CD4-positive, alpha-beta T cell (primary cell): ENCODE data around the gene OR51B2. TPM values are rescaled to one million over a fixed set of nuclear protein-coding genes. Genes with fewer than 3 reads are reported as not detected.
"Not testable (repeated sequence)": the region's sequence is repeated elsewhere in the genome, so short reads cannot be mapped to it uniquely, and the experiment has no call there.

ENCODE experiments used
- ATAC-seq: fragments of 200-7000 bp; cut with Tn5 transposase; one replicate; pipeline ENCODE4 v1.10.0; 2022; ENCODE audit warnings: mild to moderate bottlenecking; ENCODE audit not compliant: poor library complexity
- CTCF ChIA-PET: fragments of 350-600 bp; sonication (Branson Sonifier 250); formaldehyde crosslinking; loops from one replicate; lab custom pipeline; 2021; ENCODE audit warnings: antibody characterized with exemption, inconsistent platforms; lab: Charles Lee
- POLR2A ChIA-PET: fragments of 350-600 bp; sonication (Branson Sonifier 250); formaldehyde crosslinking; loops from one replicate; lab custom pipeline; 2021; ENCODE audit warnings: antibody characterized with exemption, inconsistent platforms; lab: Charles Lee
- DNase-seq, 14 experiments: peaks; one replicate each; pipeline ENCODE4 v3.0.0-alpha.2; 2013 to 2020; ENCODE audit warnings: mixed read lengths in 2 of 14
- H3K27ac ChIP-seq, 2 donors: one replicate each; pipeline versions ENCODE4 v1.5.1 to v1.7.0; 2013; ENCODE audit warnings: low read length in 2 of 2, low read depth in 1 of 2, mild to moderate bottlenecking in 1 of 2
- H3K27me3 ChIP-seq, 2 experiments: 1 replicate in 1 of 2; 2 replicates in 1 of 2; pipeline versions ENCODE4 v1.6.1 to v1.7.0; 2013; ENCODE audit warnings: low read length in 2 of 2, control low read depth in 1 of 2, mild to moderate bottlenecking in 1 of 2, moderate library complexity in 1 of 2; ENCODE audit not compliant: insufficient read depth in 2 of 2, control insufficient read depth in 1 of 2
- H3K36me3 ChIP-seq: one replicate; pipeline ENCODE4 v1.6.1; 2013; ENCODE audit warnings: low read length, control low read depth; ENCODE audit not compliant: insufficient read depth
- H3K4me1 ChIP-seq: one replicate; pipeline ENCODE4 v1.6.1; 2013; ENCODE audit warnings: low read length, control low read depth; ENCODE audit not compliant: insufficient read depth
- H3K4me3 ChIP-seq: one replicate; pipeline ENCODE4 v1.5.1; 2013; ENCODE audit warnings: mild to moderate bottlenecking, low read length, moderate library complexity
- H3K9me3 ChIP-seq, 2 experiments: 1 replicate in 1 of 2; 2 replicates in 1 of 2; pipeline versions ENCODE4 v1.6.1 to v1.7.0; 2013; ENCODE audit warnings: low read length in 2 of 2, mild to moderate bottlenecking in 2 of 2, control low read depth in 1 of 2, moderate library complexity in 1 of 2; ENCODE audit not compliant: control insufficient read depth in 1 of 2, insufficient read depth in 1 of 2
- H3K27ac Mint-ChIP-seq: one replicate; pipeline ENCODE4 v1.8.0; 2020; ENCODE audit warnings: mixed read lengths
- H3K27me3 Mint-ChIP-seq: one replicate; pipeline ENCODE4 v1.8.0; 2021; ENCODE audit warnings: mixed read lengths
- H3K36me3 Mint-ChIP-seq: one replicate; pipeline ENCODE4 v1.8.0; 2021; ENCODE audit warnings: low read depth, mixed read lengths
- H3K4me1 Mint-ChIP-seq: one replicate; pipeline ENCODE4 v1.8.0; 2021; ENCODE audit warnings: low read depth, mixed read lengths
- H3K4me3 Mint-ChIP-seq: one replicate; pipeline ENCODE4 v1.8.0; 2020; ENCODE audit warnings: mild to moderate bottlenecking, mixed read lengths
- H3K9me3 Mint-ChIP-seq: one replicate; pipeline ENCODE4 v1.8.0; 2020; ENCODE audit warnings: mixed read lengths
- intact Hi-C, 2 experiments: fragments of 100-400 bp; cut with DNase I in 1 of 2; cut with micrococcal nuclease in 1 of 2; formaldehyde crosslinking; loops; one replicate each; pipeline versions ENCODE4 v1.15.1 to v1.9.0; 2023 to 2025; cut with DNase I, micrococcal nuclease
- total RNA-seq, 174 experiments: library from RNA in 2 of 174; stranded (reverse) in 2 of 174; gene quantifications; one replicate each; pipeline ENCODE4 v1.2.3 and lab custom pipeline; 2021 to 2026
- TF ChIP-seq, protein P1 (sequence below): fragments of 200-600 bp; IDR thresholded peaks from one replicate; pipeline ENCODE4 v1.8.0; 2022; ENCODE audit warnings: antibody characterized with exemption, mild to moderate bottlenecking

The OR51B2 gene
- total RNA-seq, 2 experiments from 2014 or later: not detected

DNA sequence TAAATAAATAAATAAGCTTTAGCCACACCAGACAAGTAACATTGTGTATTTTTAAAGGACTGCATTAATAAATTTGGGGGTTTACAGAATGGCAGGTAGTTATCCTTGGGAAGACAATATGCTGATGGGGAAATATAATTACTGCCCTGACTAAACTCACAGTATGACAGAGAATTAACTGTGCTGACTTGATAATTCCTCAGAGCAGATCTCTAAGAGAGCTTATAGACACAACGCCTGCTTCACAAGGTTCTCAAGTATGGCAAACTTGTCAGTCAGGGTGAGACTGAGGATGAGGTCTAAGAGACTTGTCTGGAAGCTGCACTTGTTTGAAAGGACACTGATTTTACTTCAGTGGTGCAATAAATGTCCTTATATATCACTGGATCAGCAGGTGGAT is 25.6 kb downstream of the OR51B2 start:
- Mint-ChIP-seq H3K27ac (no peak overlapping the region), H3K9me3 (no peaks in the 10 kb centered on the region), H3K4me1 (no peaks in the 10 kb centered on the region), H3K36me3 (no peaks in the 10 kb centered on the region), H3K27me3 (peaks cover 3% of the 10 kb centered on the region), H3K4me3 (no peak overlapping the region)
- Histone ChIP-seq H3K27me3 (no peaks in the 10 kb centered on the region), H3K4me1 (no peaks in the 10 kb centered on the region), H3K36me3 (no peaks in the 10 kb centered on the region), H3K27ac (no peak overlapping the region), H3K9me3 (peaks cover 0 to 7% of the 10 kb centered on the region in 2 experiments), H3K4me3 (no peak overlapping the region)
- no peak for ATAC-seq
- intact Hi-C loops: no loop called here
- no peak for DNase-seq
- POLR2A ChIA-PET: no interaction called here
- TF ChIP-seq, protein P1, sequence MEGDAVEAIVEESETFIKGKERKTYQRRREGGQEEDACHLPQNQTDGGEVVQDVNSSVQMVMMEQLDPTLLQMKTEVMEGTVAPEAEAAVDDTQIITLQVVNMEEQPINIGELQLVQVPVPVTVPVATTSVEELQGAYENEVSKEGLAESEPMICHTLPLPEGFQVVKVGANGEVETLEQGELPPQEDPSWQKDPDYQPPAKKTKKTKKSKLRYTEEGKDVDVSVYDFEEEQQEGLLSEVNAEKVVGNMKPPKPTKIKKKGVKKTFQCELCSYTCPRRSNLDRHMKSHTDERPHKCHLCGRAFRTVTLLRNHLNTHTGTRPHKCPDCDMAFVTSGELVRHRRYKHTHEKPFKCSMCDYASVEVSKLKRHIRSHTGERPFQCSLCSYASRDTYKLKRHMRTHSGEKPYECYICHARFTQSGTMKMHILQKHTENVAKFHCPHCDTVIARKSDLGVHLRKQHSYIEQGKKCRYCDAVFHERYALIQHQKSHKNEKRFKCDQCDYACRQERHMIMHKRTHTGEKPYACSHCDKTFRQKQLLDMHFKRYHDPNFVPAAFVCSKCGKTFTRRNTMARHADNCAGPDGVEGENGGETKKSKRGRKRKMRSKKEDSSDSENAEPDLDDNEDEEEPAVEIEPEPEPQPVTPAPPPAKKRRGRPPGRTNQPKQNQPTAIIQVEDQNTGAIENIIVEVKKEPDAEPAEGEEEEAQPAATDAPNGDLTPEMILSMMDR: no peak
- CTCF ChIA-PET: no interaction called here

DNA sequence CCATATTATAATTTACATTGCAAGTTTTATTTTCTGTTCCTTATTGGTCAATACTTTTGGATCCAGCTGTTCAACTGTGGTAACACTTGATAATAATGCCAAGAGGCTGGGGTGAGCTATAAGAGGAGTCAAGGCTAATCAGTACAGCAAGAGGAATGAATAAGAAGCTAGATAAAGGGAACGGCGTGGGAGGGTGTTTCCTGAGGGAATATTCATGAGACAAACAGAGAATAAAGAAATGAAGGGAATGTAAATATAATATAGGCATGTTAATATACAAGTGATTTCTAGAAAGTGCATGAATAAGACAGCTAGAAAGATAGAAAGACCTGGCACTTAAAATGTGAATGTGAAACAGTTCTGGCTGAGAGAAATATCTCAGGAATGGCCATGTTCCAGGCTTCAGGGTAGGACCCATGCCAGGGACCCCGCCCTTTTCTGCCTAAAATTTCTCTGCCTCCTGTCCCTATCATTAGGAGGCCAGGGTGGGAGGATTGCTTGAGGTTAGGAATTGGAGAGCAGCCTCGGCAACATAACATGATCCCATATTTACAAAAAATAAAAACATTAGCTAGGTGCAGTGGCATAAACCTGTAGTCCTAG is 26.3 kb downstream of the OR51B2 start:
- ChIA-PET CTCF (no interaction called here), POLR2A (no interaction called here)
- Mint-ChIP-seq H3K4me1 (no peaks in the 10 kb centered on the region), H3K27me3 (peaks cover 3% of the 10 kb centered on the region), H3K27ac (no peak overlapping the region), H3K36me3 (no peaks in the 10 kb centered on the region), H3K4me3 (no peak overlapping the region), H3K9me3 (no peaks in the 10 kb centered on the region)
- H3K27ac ChIP-seq: no peak overlapping the region
- H3K36me3 ChIP-seq: no peaks in the 10 kb centered on the region
- H3K4me3 ChIP-seq: no peak overlapping the region
- no peak for ATAC-seq
- H3K27me3 ChIP-seq: no peaks in the 10 kb centered on the region
- H3K4me1 ChIP-seq: no peaks in the 10 kb centered on the region
- intact Hi-C loops: no loop called here
- peaks cover 0 to 7% of the 10 kb centered on the region in 2 experiments for H3K9me3 ChIP-seq
- DNase-seq: no peak
- TF ChIP-seq, protein P1: no peak

DNA sequence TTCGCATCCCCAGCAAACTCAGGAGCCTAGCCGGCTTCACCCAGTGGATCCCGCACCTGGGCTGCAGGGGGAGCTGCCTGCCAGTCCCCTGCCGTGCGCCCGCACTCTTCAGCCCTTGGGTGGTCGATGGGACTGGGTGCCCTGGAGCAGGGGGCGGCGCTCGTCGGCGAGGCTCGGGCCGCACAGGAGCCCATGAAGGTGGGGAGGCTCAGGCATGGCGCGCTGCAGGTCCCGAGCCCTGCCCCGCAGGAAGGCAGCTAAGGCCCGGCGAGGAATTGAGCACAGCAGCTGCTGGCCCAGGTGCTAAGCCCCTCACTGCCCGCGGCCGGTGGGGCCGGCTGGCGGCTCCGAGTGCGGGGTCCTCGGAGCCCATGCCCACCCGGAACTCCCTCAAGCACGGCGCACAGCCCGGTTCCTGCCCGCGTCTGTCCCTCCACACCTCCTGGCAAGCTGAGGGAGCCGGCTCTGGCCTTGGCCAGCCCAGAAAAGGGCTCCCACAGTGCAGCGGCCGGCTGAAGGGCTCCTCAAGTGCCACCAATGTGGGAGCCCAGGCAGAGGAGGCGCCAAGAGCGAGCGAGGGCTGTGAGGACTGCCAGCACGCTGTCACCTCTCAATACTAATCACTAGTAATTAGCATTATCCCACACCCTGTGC is 29.6 kb downstream of the OR51B2 start:
- H3K27ac Mint-ChIP-seq, H3K36me3 Mint-ChIP-seq, H3K4me1 Mint-ChIP-seq, H3K9me3 Mint-ChIP-seq, intact Hi-C loops, H3K9me3 ChIP-seq, H3K4me3 ChIP-seq, POLR2A ChIA-PET, H3K27me3 Mint-ChIP-seq, H3K4me1 ChIP-seq, DNase-seq, H3K27ac ChIP-seq, H3K4me3 Mint-ChIP-seq, H3K36me3 ChIP-seq, ATAC-seq, H3K27me3 ChIP-seq, CTCF ChIA-PET: not testable (repeated sequence)

DNA sequence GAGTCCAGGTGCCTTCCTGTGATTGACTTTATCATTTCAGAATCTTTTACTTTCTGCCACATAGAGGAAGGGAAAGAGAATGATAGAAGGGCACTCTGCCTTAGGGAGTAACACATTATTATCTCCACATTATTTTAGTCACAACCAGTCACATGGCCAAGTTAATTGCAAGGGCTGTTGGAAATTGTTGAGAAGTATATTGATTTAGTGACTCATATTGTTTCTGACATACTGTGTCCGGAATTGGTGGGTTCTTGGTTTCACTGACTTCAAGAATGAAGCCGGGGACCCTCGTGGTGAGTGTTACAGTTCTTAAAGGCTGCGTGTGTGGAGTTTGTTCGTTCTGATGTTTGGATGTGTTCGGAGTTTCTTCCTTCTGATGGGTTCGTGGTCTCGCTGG is 31.1 kb downstream of the OR51B2 start:
- ChIA-PET POLR2A (no interaction called here), CTCF (no interaction called here)
- peaks cover 0 to 7% of the 10 kb centered on the region in 2 experiments for H3K9me3 ChIP-seq
- H3K36me3 ChIP-seq: no peaks in the 10 kb centered on the region
- H3K27ac ChIP-seq: no peak overlapping the region
- no peak overlapping the region for H3K27ac Mint-ChIP-seq
- H3K4me3 Mint-ChIP-seq: no peak overlapping the region
- H3K4me1 ChIP-seq: no peaks in the 10 kb centered on the region
- ATAC-seq (no peak), DNase-seq (no peak)
- intact Hi-C loops: no loop called here
- no peaks in the 10 kb centered on the region for H3K27me3 Mint-ChIP-seq
- H3K27me3 ChIP-seq: no peaks in the 10 kb centered on the region
- no peaks in the 10 kb centered on the region for H3K36me3 Mint-ChIP-seq
- no peak overlapping the region for H3K4me3 ChIP-seq
- H3K4me1 Mint-ChIP-seq: no peaks in the 10 kb centered on the region
- H3K9me3 Mint-ChIP-seq: no peaks in the 10 kb centered on the region
- TF ChIP-seq, protein P1: no peak
